Measurements from ENCODE around the gene PITX2.

PITX2 gene

GRCh38 chr4:110622841-110623717, at the start of gene PITX2:
Gene PITX2, minus strand, starts transcription at chr4:110623077. Its CDS starts 617 bp downstream, at chr4:110622460.
- peak; percentile 90 for DNase-seq (ENCODE audit: low read depth, low spot score)

GRCh38 chr4:110671679-110672078, 48.8 kb upstream of the PITX2 start:
- DNase-seq (ENCODE audit: low read depth, low spot score): no peak

- peak; percentile 25 for DNase-seq (ENCODE audit: low read depth, low spot score)
Observed at GRCh38 chr4:110669663-110670062, 46.8 kb upstream of the PITX2 start.

GRCh38 chr4:110668463-110669235, 45.8 kb upstream of the PITX2 start:
- no peak for DNase-seq (ENCODE audit: low read depth, low spot score)

GRCh38 chr4:110667670-110668069, 44.8 kb upstream of the PITX2 start:
- no peak for DNase-seq (ENCODE audit: low read depth, low spot score)

- DNase-seq (ENCODE audit: low read depth, low spot score): no peak
Observed at GRCh38 chr4:110666030-110666429, 43.2 kb upstream of the PITX2 start.

- DNase-seq (ENCODE audit: low read depth, low spot score): peak; percentile 42
Observed at GRCh38 chr4:110663738-110664444, 41.0 kb upstream of the PITX2 start.

GRCh38 chr4:110663206-110663605, 40.3 kb upstream of the PITX2 start:
- DNase-seq (ENCODE audit: low read depth, low spot score): no peak

- DNase-seq (ENCODE audit: low read depth, low spot score): peak; percentile 18
Observed at GRCh38 chr4:110660755-110661154, 37.9 kb upstream of the PITX2 start.

- DNase-seq (ENCODE audit: low read depth, low spot score): peak; percentile 36
Observed at GRCh38 chr4:110654254-110654635, 31.4 kb upstream of the PITX2 start.

- no peak for DNase-seq (ENCODE audit: low read depth, low spot score)
Observed at GRCh38 chr4:110653321-110654253, 30.7 kb upstream of the PITX2 start.

GRCh38 chr4:110644008-110644407, 21.1 kb upstream of the PITX2 start:
- DNase-seq (ENCODE audit: low read depth, low spot score): no peak

- DNase-seq (ENCODE audit: low read depth, low spot score): no peak
Observed at GRCh38 chr4:110643096-110643495, 20.2 kb upstream of the PITX2 start.

GRCh38 chr4:110641218-110641617, 18.3 kb upstream of the PITX2 start:
- no peak for DNase-seq (ENCODE audit: low read depth, low spot score)

GRCh38 chr4:110640576-110640975, 17.7 kb upstream of the PITX2 start:
- DNase-seq (ENCODE audit: low read depth, low spot score): no peak

GRCh38 chr4:110639207-110640090, 16.6 kb upstream of the PITX2 start:
- no peak for DNase-seq (ENCODE audit: low read depth, low spot score)

- DNase-seq (ENCODE audit: low read depth, low spot score): no peak
Observed at GRCh38 chr4:110638089-110638746, 15.3 kb upstream of the PITX2 start.

GRCh38 chr4:110637408-110638088, 14.7 kb upstream of the PITX2 start:
- DNase-seq (ENCODE audit: low read depth, low spot score): no peak
